ENCODE data around the gene SVBP.

DNA sequence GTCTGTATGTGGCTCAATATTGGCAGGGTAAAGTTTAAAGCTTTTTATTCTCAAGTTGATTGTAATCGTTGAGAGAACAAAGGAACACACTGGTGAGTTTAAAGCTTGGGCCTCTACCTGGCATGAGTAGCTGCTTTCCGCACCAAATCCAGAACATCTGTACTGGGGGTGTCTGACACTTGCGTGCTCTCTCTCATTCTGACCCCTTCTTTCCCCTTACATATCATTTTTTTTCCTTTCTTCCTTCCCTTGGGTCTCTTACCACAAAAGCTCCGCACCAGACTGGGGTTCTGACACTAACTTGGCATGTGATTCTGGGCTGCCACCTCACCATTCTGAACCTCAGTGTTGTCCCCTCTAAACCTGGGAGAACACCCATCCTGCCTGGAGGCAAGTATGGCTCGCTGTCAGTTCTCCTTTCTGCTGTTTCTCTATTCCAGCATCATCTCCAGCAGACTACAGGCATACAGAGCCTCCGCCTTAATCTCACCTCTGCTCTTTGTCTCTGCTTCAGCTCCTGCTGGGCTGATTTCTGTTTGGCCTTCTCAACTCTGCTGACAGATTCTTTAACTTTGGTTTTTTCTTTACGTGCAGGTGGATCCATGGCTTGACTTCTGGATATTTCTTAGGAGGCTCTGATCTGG is 1.1 kb downstream of the SVBP start:
- TF ChIP-seq, protein P1, sequence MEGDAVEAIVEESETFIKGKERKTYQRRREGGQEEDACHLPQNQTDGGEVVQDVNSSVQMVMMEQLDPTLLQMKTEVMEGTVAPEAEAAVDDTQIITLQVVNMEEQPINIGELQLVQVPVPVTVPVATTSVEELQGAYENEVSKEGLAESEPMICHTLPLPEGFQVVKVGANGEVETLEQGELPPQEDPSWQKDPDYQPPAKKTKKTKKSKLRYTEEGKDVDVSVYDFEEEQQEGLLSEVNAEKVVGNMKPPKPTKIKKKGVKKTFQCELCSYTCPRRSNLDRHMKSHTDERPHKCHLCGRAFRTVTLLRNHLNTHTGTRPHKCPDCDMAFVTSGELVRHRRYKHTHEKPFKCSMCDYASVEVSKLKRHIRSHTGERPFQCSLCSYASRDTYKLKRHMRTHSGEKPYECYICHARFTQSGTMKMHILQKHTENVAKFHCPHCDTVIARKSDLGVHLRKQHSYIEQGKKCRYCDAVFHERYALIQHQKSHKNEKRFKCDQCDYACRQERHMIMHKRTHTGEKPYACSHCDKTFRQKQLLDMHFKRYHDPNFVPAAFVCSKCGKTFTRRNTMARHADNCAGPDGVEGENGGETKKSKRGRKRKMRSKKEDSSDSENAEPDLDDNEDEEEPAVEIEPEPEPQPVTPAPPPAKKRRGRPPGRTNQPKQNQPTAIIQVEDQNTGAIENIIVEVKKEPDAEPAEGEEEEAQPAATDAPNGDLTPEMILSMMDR (IDR thresholded peaks at IDR 0.05) = no peak
- no peak for TF ChIP-seq EZH2 (IDR thresholded peaks at IDR 0.05; ENCODE audit: borderline replicate concordance, insufficient read depth, low read depth, low read length, poor library complexity, severe bottlenecking)
